Astrocyte of the hippocampus (primary cell): ENCODE data around the gene NEURL3.
A peak's percentile ranks its signal among the peaks of the same experiment; 100 is the strongest.

ENCODE experiments used
- DNase-seq: peaks from one replicate; pipeline ENCODE4 v3.0.0; 2011; ENCODE audit warnings: low read depth, low spot score

NEURL3 gene

DNA sequence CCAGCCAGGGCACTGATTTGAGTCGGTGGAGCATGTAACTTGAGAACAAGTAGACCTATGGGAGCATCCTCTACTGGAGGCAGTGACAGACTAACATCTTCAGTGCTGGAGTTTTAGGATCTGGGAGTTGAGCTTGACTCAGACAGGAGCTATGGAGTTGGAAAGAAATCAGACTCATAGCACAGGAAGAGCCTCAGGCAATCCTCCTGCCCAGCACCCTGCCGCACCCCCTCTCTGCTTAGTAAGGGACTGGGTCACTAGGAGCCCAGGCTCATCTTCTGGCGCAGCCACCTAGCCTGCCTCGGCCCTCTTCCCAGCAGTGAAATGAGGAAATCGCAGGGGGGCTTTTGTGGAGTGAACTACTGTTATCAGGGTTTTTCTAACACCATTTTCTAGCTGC lies 35.0 kb upstream of the NEURL3 start:
- DNase-seq = no peak

GRCh38 chr2:96539215-96539920 lies 34.2 kb upstream of the NEURL3 start:
- no peak for DNase-seq

DNA sequence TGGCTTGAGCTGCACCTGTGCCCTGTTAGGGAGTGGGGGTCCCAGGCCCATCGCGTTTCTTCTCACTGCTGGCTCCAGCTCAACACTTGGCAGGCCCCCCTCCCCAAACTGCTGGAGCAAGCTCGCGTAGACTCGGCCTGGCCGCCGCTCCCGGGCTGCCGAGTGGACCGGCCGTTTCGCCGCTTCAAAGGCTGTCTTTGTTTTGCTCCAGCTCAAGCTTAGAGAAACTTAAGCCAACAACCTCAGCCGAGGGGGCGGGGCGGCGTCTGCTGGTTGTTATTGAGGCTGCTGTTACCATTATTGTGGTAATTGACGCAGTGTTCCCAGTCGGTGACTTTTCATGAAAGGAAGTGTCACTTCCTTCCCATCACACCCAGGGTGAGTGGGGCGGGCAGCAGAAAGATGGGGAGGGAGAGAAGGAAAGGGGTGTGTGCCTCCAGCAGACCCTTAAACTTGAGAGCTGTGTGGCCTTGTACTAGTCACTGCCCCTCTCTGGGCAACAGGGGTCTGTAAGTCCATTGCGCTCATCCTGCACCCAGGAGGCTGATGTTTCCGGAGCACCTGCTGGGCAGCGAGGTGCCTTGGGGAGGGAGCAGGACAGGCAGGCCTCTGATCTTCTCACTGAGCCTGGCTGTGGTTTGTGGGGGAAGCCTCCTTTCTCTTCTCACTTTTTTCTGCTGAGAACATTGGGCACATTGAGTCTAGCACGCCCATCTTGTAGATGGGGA lies 33.5 kb upstream of the NEURL3 start:
- DNase-seq = peak; percentile 82

- peak; percentile 34 for DNase-seq
Measured at GRCh38 chr2:96537734-96538486, 32.8 kb upstream of the NEURL3 start.

DNA sequence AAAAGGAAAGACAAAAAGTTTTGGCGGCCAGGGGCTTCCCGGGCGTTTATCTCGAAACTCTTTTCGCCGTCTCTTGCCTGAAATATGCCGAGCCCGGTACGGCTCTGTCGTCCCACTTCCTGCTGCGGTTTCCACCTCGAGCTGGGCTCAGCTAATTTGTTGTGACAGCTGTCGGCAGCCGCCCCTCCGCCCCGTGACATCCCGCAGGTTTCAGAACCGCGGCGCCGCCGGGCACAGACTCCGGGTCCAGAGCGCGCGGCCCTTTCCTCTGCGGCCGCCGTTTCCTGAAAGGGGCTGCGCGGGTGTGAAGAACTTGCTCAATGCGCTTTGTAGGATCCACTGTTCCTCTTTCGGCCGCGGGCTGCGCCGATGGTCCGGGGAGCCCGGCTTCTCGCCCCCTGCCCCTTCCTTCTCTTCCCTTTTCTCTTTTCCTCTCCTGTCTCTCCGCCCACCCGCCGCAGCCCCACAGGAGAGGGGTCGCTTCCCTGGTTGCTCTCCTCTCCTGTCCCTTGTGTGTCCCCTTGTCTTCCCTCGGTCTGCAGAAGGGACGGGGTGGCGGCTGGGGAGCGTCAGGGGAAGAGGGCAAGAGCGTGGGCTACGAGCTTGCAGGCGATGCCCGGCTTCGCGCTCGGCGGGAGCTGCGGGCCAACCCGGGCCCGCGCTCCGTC lies 32.0 kb upstream of the NEURL3 start:
- DNase-seq = peak; percentile 75

GRCh38 chr2:96536445-96537065 lies 31.4 kb upstream of the NEURL3 start, which contains the start of gene ARID5A:
Gene ARID5A, plus strand, starts transcription at chr2:96536752. Its CDS starts 75 bp downstream, at chr2:96536827.
- DNase-seq = peak; percentile 97

- no peak for DNase-seq
Measured at GRCh38 chr2:96535331-96535730, 30.2 kb upstream of the NEURL3 start.

DNA sequence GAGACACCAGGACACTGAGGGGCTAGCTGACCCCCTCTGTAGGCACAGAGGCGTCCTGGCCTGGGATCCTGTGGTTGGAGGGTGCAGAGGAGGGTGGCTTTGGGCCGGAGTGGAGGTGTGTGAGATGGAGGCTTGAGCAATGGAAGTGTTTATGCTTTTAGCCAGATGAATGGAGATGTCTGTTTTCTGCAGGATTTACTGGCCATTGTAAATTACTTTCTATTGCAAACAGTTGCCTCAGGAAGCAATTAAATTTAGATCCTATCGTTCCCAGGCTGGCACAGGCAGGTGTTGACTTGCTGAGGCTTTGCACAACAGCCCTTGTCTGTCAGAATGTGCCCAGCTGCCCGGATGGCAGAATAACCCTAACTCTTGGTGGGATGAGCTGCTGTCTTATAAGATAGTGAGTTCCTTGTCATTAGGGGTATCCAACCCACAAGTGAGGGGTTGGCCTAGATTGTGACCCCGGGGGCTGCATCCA lies 29.6 kb upstream of the NEURL3 start:
- DNase-seq = no peak

GRCh38 chr2:96534141-96534540 lies 29.0 kb upstream of the NEURL3 start:
- DNase-seq = no peak

DNA sequence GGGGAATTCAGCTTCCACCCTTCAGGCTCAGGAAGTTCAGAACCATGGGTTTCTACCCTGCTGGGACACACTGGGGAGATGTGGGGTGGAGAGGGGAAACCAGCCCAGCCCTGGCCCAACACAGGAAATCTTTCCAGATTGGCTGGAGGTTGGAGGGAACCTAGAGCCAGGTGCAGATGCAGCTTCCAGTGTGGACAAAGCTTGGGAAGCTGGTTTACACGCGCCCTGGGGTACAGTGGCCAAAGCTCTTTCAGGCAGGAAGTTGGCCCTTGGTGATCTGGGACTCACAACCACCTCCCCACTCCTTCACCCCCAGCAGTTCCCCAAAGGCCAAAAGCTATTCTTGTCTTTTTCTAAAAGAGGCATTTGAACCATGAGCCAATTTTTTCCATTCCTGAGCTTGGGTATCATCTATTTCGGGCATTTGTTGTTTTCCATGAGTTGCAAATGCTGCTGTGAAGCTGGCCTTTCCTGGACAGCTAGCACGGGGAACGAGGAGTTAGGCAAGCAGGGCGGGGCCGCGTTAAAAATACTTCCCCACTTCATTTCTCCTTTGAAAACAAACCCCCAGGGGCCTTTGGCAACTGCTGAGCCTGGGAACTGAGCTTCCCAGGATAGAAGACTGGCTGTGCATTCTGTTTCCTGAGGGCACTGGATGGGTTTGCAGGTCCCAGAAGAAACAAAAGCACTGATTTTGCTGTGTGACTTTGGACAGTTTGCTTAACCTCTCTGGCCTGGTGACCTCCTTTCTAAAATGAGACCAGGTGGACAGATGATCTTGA lies 28.3 kb upstream of the NEURL3 start:
- DNase-seq = no peak

GRCh38 chr2:96532641-96533291 lies 27.6 kb upstream of the NEURL3 start:
- no peak for DNase-seq

GRCh38 chr2:96531872-96532505 lies 26.8 kb upstream of the NEURL3 start:
- peak; percentile 99 for DNase-seq

GRCh38 chr2:96531366-96531765 lies 26.2 kb upstream of the NEURL3 start:
- no peak for DNase-seq

GRCh38 chr2:96530474-96531357 lies 25.6 kb upstream of the NEURL3 start:
- no peak for DNase-seq

DNA sequence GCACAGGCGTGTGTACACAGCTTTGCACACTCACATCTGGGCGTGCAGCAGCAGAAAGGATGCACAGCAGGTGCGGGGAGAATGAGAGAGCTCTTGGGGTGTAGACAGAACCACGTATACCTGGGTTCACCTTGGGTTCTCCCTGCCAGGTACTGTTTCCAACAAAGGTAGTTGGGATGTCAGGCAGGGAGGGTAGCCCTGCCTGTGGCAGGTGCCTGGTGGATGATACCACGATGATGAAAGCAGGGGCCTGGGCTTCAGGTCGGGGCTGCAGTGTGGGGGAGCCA lies 24.9 kb upstream of the NEURL3 start:
- no peak for DNase-seq

DNA sequence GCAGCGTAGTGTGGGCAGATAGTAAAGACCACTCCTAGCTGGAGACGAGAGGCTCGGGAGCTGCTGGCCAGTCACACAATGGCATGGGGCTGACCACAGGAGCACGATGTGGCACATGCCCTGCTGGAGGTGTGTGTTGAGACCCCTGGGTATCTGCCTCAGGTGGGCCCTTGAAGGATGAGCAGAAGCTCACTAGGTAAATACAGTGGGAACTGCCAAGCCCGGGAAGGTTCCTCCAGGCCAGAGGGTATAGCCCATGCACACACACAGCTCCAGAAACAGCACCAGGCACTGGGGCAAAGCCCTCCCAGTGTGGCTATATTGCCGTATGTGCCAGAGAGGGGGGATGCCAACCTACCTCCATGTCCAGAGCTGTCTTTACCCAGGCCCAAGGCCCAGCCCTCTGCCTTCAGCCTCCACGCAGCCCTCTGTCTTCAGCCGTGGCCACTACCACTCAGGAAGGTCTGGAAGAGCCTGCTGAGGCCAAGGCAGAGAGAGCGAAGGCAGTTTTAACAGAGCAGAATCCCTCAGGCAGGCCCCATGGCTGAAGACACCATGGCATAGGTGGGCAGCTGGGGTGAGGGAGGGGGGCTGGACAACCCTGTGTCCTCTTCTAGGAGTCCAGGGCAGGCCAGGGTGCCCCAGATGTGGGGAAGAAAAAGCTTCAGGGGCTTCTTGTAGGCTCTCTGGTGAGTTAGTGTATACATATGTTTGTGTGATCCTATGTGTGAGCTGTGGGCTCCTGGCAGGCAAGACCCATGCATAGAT lies 24.4 kb upstream of the NEURL3 start:
- no peak for DNase-seq

GRCh38 chr2:96528700-96529375 lies 23.7 kb upstream of the NEURL3 start:
- DNase-seq = no peak
